ENCODE measurements around the gene IL12RB2. TPM values are rescaled to one million over a fixed set of nuclear protein-coding genes. Genes with fewer than 3 reads are reported as not detected.

IL12RB2 gene
- total RNA-seq, 1 donor, result not detected

DNA sequence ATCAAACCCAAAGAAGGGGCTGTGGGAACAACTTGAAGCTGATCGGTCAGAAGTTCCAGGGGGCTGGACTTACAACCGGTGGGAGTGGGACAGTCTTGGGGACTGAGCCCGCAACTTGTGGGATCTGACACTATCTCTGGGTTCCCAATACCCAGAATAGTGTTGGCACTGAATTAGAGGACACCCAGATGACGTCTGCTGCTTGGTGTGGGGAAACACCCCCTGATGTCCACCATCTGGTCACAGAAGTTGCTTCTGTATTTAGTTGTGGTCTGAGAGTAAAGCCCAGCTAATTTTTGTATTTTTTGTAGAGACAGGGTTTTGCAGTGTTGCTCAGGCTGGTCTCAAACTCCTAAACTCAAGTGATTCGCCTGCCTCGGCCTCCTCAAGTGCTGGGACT lies 93.8 kb downstream of the IL12RB2 start:
- H3K9me3 ChIP-seq (ENCODE audit: low read depth, low read length), result no peaks in the 10 kb centered on the region
- no peaks in the 10 kb centered on the region for H3K27me3 ChIP-seq (ENCODE audit: insufficient read depth, low read length)
- TF ChIP-seq, protein P1, sequence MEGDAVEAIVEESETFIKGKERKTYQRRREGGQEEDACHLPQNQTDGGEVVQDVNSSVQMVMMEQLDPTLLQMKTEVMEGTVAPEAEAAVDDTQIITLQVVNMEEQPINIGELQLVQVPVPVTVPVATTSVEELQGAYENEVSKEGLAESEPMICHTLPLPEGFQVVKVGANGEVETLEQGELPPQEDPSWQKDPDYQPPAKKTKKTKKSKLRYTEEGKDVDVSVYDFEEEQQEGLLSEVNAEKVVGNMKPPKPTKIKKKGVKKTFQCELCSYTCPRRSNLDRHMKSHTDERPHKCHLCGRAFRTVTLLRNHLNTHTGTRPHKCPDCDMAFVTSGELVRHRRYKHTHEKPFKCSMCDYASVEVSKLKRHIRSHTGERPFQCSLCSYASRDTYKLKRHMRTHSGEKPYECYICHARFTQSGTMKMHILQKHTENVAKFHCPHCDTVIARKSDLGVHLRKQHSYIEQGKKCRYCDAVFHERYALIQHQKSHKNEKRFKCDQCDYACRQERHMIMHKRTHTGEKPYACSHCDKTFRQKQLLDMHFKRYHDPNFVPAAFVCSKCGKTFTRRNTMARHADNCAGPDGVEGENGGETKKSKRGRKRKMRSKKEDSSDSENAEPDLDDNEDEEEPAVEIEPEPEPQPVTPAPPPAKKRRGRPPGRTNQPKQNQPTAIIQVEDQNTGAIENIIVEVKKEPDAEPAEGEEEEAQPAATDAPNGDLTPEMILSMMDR (IDR thresholded peaks at IDR 0.05; ENCODE audit: extremely low read depth, low read depth, low read length), result no peak
- no peak overlapping the region for H2AFZ ChIP-seq (ENCODE audit: low read length)
- H3K27ac ChIP-seq (ENCODE audit: low read depth, low read length), result no peak overlapping the region
- peaks cover 5% of the 10 kb centered on the region for H3K4me1 ChIP-seq (ENCODE audit: insufficient read depth, low read length)
- no peak overlapping the region for H3K4me3 ChIP-seq (ENCODE audit: insufficient read depth, low read length)
- no peaks in the 10 kb centered on the region for H3K36me3 ChIP-seq (ENCODE audit: insufficient read depth, low read length)
- no peaks in the 10 kb centered on the region for H3K79me2 ChIP-seq (ENCODE audit: insufficient read depth, low read length)
- H4K20me1 ChIP-seq (ENCODE audit: insufficient read depth, low read length), result no peaks in the 10 kb centered on the region
- H3K4me2 ChIP-seq (ENCODE audit: insufficient read depth, low read length), result no peak overlapping the region
- no peak for DNase-seq (ENCODE audit: insufficient read length, low spot score, missing footprints)

DNA sequence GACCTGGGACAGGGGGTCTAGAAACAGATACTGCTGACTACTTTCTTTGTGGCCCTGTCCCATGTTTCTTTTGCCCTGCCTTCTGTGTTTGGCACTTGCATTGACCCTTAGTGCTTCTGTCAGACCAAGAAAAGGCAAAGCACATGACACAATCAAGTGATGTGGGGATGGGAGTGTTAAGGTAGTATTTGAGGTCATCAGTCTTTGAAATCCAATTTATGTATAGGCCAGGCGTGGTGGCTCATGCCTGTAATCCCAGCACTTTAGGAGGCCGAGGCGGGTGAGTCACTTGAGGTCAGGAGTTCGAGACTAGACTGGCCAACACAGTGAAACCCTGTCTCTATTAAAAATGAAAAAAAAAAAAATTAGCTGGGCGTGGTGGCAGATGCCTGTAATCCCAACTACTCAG lies 96.5 kb downstream of the IL12RB2 start:
- DNase-seq (ENCODE audit: insufficient read length, low spot score, missing footprints), result no peak
- H3K4me1 ChIP-seq (ENCODE audit: insufficient read depth, low read length), result peaks cover 5% of the 10 kb centered on the region
- peaks cover 6% of the 10 kb centered on the region for H3K36me3 ChIP-seq (ENCODE audit: insufficient read depth, low read length)
- no peaks in the 10 kb centered on the region for H3K9me3 ChIP-seq (ENCODE audit: low read depth, low read length)
- TF ChIP-seq, protein P1 (IDR thresholded peaks at IDR 0.05; ENCODE audit: extremely low read depth, low read depth, low read length), result no peak
- H3K27ac ChIP-seq (ENCODE audit: low read depth, low read length), result no peak overlapping the region
- H3K27me3 ChIP-seq (ENCODE audit: insufficient read depth, low read length), result no peaks in the 10 kb centered on the region
- H2AFZ ChIP-seq (ENCODE audit: low read length), result no peak overlapping the region
- no peak overlapping the region for H3K4me2 ChIP-seq (ENCODE audit: insufficient read depth, low read length)
- H4K20me1 ChIP-seq (ENCODE audit: insufficient read depth, low read length), result peaks cover under 1% of the 10 kb centered on the region
- no peak overlapping the region for H3K4me3 ChIP-seq (ENCODE audit: insufficient read depth, low read length)
- no peaks in the 10 kb centered on the region for H3K79me2 ChIP-seq (ENCODE audit: insufficient read depth, low read length)

DNA sequence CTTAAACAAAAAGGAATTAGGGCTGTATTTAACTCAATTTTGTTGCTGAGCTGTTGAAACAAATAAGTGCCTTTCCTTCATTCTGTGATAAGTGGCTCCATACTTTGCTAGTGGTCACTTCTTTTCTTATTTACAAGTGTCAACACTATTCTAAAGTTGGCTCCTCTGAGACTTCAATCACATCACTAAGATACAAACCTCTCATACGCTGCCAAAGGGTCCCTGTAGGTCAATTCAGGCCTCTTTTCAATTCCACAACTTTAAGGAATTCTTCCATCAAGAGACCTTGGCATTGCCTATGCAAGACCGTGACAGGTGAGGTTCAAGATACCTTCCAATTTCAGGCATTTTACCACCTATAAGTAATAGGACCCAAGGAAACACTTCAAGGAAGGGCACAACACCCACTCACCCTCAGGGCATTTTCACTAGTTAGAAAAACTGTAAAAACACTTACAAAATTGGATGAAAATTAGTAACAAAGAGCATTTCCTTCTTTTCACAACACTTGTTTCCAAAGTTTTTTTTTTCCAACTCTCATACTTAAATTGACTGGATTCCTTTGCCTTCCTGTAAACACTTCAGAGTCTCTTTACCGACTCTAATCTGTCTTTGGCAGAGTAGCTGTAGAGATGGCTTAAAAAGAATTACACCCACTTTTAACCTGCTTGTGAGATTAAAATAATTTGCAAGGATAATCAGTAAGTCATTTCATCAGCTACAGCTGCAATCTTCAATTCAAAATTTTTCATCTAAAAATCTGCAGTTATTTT lies 98.0 kb downstream of the IL12RB2 start:
- H2AFZ ChIP-seq (ENCODE audit: low read length), result no peak overlapping the region
- no peaks in the 10 kb centered on the region for H3K9me3 ChIP-seq (ENCODE audit: low read depth, low read length)
- H3K4me1 ChIP-seq (ENCODE audit: insufficient read depth, low read length), result no peaks in the 10 kb centered on the region
- no peak overlapping the region for H3K27ac ChIP-seq (ENCODE audit: low read depth, low read length)
- no peak overlapping the region for H3K4me3 ChIP-seq (ENCODE audit: insufficient read depth, low read length)
- DNase-seq (ENCODE audit: insufficient read length, low spot score, missing footprints), result no peak
- H3K79me2 ChIP-seq (ENCODE audit: insufficient read depth, low read length), result no peaks in the 10 kb centered on the region
- TF ChIP-seq, protein P1 (IDR thresholded peaks at IDR 0.05; ENCODE audit: extremely low read depth, low read depth, low read length), result no peak
- H4K20me1 ChIP-seq (ENCODE audit: insufficient read depth, low read length), result peaks cover 2% of the 10 kb centered on the region
- no peak overlapping the region for H3K4me2 ChIP-seq (ENCODE audit: insufficient read depth, low read length)
- H3K27me3 ChIP-seq (ENCODE audit: insufficient read depth, low read length), result no peaks in the 10 kb centered on the region
- H3K36me3 ChIP-seq (ENCODE audit: insufficient read depth, low read length), result peaks cover 16% of the 10 kb centered on the region

- H4K20me1 ChIP-seq (ENCODE audit: insufficient read depth, low read length), result peaks cover 2% of the 10 kb centered on the region
- H3K36me3 ChIP-seq (ENCODE audit: insufficient read depth, low read length), result peaks cover 31% of the 10 kb centered on the region
- no peaks in the 10 kb centered on the region for H3K4me1 ChIP-seq (ENCODE audit: insufficient read depth, low read length)
- H2AFZ ChIP-seq (ENCODE audit: low read length), result no peak overlapping the region
- no peak for DNase-seq (ENCODE audit: insufficient read length, low spot score, missing footprints)
- H3K27me3 ChIP-seq (ENCODE audit: insufficient read depth, low read length), result no peaks in the 10 kb centered on the region
- TF ChIP-seq, protein P1 (IDR thresholded peaks at IDR 0.05; ENCODE audit: extremely low read depth, low read depth, low read length), result no peak
- no peaks in the 10 kb centered on the region for H3K9me3 ChIP-seq (ENCODE audit: low read depth, low read length)
- no peak overlapping the region for H3K27ac ChIP-seq (ENCODE audit: low read depth, low read length)
- no peaks in the 10 kb centered on the region for H3K79me2 ChIP-seq (ENCODE audit: insufficient read depth, low read length)
- no peak overlapping the region for H3K4me2 ChIP-seq (ENCODE audit: insufficient read depth, low read length)
- no peak overlapping the region for H3K4me3 ChIP-seq (ENCODE audit: insufficient read depth, low read length)
These were observed 99.8 kb downstream of the IL12RB2 start for GRCh38 chr1:67407498-67407897.

Measured in osteoblast (primary cell).